DND-41 (cell line): ENCODE results near the gene TMCC1.

ENCODE experiments used
- EZH2 ChIP-seq: IDR thresholded peaks from 3 replicates; pipeline ENCODE4 v1.6.1; 2012; ENCODE audit warnings: borderline replicate concordance, low read depth, mild to moderate bottlenecking, moderate library complexity, low read length, inconsistent platforms; ENCODE audit not compliant: severe bottlenecking
- TF ChIP-seq, protein P1 (sequence below): IDR thresholded peaks from 2 replicates; pipeline ENCODE4 v1.5.1; 2012; ENCODE audit warnings: borderline replicate concordance, low read length, moderate library complexity, mild to moderate bottlenecking; ENCODE audit not compliant: poor library complexity, severe bottlenecking; ENCODE audit errors: extremely low read depth

GRCh38 chr3:129775870-129776269 is 117.6 kb downstream of the TMCC1 start:
- TF ChIP-seq, protein P1, sequence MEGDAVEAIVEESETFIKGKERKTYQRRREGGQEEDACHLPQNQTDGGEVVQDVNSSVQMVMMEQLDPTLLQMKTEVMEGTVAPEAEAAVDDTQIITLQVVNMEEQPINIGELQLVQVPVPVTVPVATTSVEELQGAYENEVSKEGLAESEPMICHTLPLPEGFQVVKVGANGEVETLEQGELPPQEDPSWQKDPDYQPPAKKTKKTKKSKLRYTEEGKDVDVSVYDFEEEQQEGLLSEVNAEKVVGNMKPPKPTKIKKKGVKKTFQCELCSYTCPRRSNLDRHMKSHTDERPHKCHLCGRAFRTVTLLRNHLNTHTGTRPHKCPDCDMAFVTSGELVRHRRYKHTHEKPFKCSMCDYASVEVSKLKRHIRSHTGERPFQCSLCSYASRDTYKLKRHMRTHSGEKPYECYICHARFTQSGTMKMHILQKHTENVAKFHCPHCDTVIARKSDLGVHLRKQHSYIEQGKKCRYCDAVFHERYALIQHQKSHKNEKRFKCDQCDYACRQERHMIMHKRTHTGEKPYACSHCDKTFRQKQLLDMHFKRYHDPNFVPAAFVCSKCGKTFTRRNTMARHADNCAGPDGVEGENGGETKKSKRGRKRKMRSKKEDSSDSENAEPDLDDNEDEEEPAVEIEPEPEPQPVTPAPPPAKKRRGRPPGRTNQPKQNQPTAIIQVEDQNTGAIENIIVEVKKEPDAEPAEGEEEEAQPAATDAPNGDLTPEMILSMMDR, result no peak
- TF ChIP-seq EZH2, result no peak
